ENCODE data around the gene IFITM2.

- TF ChIP-seq TAF1 (IDR thresholded peaks at IDR 0.05; ENCODE audit: low read depth, low read length) = no peak
- no peak for TF ChIP-seq POLR2A (IDR thresholded peaks at IDR 0.05; ENCODE audit: low read depth, low read length)
These were observed 11.2 kb upstream of the IFITM2 start for GRCh38 chr11:296171-297050.

Data from GM12891 (cell line).